Measurements from ENCODE around the gene DOC2A.
A peak's percentile ranks its signal among the peaks of the same experiment; 100 is the strongest.

The DOC2A gene

DNA sequence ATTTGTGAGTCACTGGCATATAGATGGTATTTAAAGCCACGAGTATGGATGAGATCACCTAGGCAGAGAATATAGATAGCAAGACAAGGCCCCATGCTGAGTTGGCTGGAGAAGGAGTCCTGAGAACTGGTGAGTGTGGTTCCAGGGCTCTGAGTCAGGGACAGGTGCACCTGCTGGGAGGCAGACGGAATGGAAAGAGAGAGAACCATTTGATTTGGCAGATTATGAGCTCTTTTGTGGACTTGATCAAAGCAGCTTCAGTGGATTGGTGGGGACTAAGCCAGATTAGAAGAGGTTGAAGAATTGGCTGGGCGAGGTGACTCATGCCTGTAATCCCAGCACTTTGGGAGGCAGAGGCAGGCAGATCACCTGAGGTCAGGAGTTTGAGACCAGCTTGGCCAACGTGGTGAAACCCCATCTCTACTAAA, 7.9 kb upstream of the DOC2A start (continued):
- TF ChIP-seq ZNF280D (tag by site-specific recombination; IDR thresholded peaks at IDR 0.05), result no peak
- TF ChIP-seq ZNF596 (tag by site-specific recombination; IDR thresholded peaks at IDR 0.05), result no peak
- TF ChIP-seq SP2 (tag by site-specific recombination; IDR thresholded peaks at IDR 0.05), result 0 out of 2 replicates have a peak, but pooled peaks have one; percentile 13
- no peak for TF ChIP-seq ZNF501 (tag by site-specific recombination; IDR thresholded peaks at IDR 0.05)
- no peak for TF ChIP-seq ZFP37 (tag by site-specific recombination; IDR thresholded peaks at IDR 0.05)
- no peak for TF ChIP-seq ZSCAN18 (tag by site-specific recombination; IDR thresholded peaks at IDR 0.05)
- peak; percentile 75 for TF ChIP-seq ZBTB20 (tag by site-specific recombination; IDR thresholded peaks at IDR 0.05)
- no peak for TF ChIP-seq ZNF148 (tag by site-specific recombination; IDR thresholded peaks at IDR 0.05; ENCODE audit: borderline replicate concordance)
- TF ChIP-seq INSM2 (tag by site-specific recombination; IDR thresholded peaks at IDR 0.05), result no peak; the same call in none of the 2 replicates
- peak; percentile 86 for TF ChIP-seq ZNF600 (tag by site-specific recombination; IDR thresholded peaks at IDR 0.05)
- TF ChIP-seq, protein P1, sequence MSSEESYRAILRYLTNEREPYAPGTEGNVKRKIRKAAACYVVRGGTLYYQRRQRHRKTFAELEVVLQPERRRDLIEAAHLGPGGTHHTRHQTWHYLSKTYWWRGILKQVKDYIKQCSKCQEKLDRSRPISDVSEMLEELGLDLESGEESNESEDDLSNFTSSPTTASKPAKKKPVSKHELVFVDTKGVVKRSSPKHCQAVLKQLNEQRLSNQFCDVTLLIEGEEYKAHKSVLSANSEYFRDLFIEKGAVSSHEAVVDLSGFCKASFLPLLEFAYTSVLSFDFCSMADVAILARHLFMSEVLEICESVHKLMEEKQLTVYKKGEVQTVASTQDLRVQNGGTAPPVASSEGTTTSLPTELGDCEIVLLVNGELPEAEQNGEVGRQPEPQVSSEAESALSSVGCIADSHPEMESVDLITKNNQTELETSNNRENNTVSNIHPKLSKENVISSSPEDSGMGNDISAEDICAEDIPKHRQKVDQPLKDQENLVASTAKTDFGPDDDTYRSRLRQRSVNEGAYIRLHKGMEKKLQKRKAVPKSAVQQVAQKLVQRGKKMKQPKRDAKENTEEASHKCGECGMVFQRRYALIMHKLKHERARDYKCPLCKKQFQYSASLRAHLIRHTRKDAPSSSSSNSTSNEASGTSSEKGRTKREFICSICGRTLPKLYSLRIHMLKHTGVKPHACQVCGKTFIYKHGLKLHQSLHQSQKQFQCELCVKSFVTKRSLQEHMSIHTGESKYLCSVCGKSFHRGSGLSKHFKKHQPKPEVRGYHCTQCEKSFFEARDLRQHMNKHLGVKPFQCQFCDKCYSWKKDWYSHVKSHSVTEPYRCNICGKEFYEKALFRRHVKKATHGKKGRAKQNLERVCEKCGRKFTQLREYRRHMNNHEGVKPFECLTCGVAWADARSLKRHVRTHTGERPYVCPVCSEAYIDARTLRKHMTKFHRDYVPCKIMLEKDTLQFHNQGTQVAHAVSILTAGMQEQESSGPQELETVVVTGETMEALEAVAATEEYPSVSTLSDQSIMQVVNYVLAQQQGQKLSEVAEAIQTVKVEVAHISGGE (tag by site-specific recombination; conservative IDR thresholded peaks at IDR 0.05; ENCODE audit: low read depth), result no peak; the same call in 1 of the 2 replicates
- TF ChIP-seq ZNF560 (tag by site-specific recombination; IDR thresholded peaks at IDR 0.05; ENCODE audit: borderline replicate concordance), result no peak
- peak; percentile 31; the same call in 1 of the 2 replicates for TF ChIP-seq ZNF391 (tag by site-specific recombination; IDR thresholded peaks at IDR 0.05; ENCODE audit: borderline replicate concordance, low read depth)
- TF ChIP-seq ZNF157 (tag by site-specific recombination; IDR thresholded peaks at IDR 0.05), result no peak
- no peak for TF ChIP-seq EGR2 (tag by site-specific recombination; IDR thresholded peaks at IDR 0.05; ENCODE audit: low read depth)
- no peak for TF ChIP-seq ZNF423 (tag by site-specific recombination; IDR thresholded peaks at IDR 0.05)
- TF ChIP-seq ZNF585B (tag by site-specific recombination; IDR thresholded peaks at IDR 0.05), result no peak
- no peak for TF ChIP-seq SCRT1 (tag by site-specific recombination; IDR thresholded peaks at IDR 0.05; ENCODE audit: borderline replicate concordance)
- no peak for TF ChIP-seq ZNF76 (tag by site-specific recombination; IDR thresholded peaks at IDR 0.05; ENCODE audit: borderline replicate concordance, low read depth)
- TF ChIP-seq ZNF239 (tag by site-specific recombination; IDR thresholded peaks at IDR 0.05), result no peak
- no peak for TF ChIP-seq ZNF521 (tag by site-specific recombination; IDR thresholded peaks at IDR 0.05)
- no peak for TF ChIP-seq ZNF677 (tag by site-specific recombination; IDR thresholded peaks at IDR 0.05)
- no peak for TF ChIP-seq FEZF1 (tag by site-specific recombination; IDR thresholded peaks at IDR 0.05)
- no peak; the same call in 1 of the 2 replicates for TF ChIP-seq KLF9 (tag by site-specific recombination; IDR thresholded peaks at IDR 0.05; ENCODE audit: low read depth)
- peak; percentile 49 for TF ChIP-seq SP3 (tag by site-specific recombination; IDR thresholded peaks at IDR 0.05)
- TF ChIP-seq, protein P2, sequence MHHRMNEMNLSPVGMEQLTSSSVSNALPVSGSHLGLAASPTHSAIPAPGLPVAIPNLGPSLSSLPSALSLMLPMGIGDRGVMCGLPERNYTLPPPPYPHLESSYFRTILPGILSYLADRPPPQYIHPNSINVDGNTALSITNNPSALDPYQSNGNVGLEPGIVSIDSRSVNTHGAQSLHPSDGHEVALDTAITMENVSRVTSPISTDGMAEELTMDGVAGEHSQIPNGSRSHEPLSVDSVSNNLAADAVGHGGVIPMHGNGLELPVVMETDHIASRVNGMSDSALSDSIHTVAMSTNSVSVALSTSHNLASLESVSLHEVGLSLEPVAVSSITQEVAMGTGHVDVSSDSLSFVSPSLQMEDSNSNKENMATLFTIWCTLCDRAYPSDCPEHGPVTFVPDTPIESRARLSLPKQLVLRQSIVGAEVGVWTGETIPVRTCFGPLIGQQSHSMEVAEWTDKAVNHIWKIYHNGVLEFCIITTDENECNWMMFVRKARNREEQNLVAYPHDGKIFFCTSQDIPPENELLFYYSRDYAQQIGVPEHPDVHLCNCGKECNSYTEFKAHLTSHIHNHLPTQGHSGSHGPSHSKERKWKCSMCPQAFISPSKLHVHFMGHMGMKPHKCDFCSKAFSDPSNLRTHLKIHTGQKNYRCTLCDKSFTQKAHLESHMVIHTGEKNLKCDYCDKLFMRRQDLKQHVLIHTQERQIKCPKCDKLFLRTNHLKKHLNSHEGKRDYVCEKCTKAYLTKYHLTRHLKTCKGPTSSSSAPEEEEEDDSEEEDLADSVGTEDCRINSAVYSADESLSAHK (tag by site-specific recombination; IDR thresholded peaks at IDR 0.05), result no peak
